ENCODE measurements around the gene TUBGCP2.
A peak's percentile ranks its signal among the peaks of the same experiment; 100 is the strongest.

Gene TUBGCP2, protein sequence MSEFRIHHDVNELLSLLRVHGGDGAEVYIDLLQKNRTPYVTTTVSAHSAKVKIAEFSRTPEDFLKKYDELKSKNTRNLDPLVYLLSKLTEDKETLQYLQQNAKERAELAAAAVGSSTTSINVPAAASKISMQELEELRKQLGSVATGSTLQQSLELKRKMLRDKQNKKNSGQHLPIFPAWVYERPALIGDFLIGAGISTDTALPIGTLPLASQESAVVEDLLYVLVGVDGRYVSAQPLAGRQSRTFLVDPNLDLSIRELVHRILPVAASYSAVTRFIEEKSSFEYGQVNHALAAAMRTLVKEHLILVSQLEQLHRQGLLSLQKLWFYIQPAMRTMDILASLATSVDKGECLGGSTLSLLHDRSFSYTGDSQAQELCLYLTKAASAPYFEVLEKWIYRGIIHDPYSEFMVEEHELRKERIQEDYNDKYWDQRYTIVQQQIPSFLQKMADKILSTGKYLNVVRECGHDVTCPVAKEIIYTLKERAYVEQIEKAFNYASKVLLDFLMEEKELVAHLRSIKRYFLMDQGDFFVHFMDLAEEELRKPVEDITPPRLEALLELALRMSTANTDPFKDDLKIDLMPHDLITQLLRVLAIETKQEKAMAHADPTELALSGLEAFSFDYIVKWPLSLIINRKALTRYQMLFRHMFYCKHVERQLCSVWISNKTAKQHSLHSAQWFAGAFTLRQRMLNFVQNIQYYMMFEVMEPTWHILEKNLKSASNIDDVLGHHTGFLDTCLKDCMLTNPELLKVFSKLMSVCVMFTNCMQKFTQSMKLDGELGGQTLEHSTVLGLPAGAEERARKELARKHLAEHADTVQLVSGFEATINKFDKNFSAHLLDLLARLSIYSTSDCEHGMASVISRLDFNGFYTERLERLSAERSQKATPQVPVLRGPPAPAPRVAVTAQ

DNA sequence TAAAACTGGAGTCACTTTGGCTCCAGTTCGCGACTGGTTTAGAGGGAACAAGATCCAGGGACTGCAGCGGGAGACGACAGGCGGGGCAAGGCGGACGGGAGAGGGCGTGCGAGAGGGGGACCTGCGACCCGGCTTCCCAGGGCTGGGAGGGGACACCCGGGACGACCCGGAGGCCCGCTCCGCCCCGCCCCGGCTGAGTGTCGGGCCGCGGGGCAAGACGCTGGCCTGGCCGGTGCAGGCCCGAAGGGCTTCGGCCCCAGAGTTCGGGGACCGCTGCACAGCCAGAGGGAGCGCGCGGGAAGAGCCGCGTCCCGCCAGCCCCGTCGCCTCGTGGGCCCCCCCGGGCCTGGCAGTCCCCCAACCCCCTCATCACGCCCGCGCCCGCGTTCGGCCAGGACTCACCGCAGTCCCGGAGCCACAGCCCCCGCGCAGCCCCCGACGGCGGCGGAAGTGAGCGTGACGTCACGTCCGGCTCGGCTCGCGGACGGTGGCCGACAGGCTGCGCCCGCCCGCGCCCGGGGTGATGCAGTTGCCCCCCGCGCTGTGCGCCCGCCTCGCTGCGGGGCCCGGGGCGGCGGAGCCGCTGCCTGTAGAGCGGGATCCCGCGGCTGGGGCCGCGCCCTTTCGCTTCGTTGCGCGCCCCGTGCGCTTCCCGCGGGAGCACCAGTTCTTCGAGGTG is at the start of gene TUBGCP2, which contains the start of gene ZNF511:
TUBGCP2 (minus strand) TSS at position 452 of the 679 bp plus-strand sequence. CDS start 5,931 bp downstream, outside the sequence.
ZNF511 (plus strand) TSS at position 494 of the 679 bp plus-strand sequence; CDS start at position 524, 30 bp downstream.
- DNase-seq = peak; percentile 82

DNA sequence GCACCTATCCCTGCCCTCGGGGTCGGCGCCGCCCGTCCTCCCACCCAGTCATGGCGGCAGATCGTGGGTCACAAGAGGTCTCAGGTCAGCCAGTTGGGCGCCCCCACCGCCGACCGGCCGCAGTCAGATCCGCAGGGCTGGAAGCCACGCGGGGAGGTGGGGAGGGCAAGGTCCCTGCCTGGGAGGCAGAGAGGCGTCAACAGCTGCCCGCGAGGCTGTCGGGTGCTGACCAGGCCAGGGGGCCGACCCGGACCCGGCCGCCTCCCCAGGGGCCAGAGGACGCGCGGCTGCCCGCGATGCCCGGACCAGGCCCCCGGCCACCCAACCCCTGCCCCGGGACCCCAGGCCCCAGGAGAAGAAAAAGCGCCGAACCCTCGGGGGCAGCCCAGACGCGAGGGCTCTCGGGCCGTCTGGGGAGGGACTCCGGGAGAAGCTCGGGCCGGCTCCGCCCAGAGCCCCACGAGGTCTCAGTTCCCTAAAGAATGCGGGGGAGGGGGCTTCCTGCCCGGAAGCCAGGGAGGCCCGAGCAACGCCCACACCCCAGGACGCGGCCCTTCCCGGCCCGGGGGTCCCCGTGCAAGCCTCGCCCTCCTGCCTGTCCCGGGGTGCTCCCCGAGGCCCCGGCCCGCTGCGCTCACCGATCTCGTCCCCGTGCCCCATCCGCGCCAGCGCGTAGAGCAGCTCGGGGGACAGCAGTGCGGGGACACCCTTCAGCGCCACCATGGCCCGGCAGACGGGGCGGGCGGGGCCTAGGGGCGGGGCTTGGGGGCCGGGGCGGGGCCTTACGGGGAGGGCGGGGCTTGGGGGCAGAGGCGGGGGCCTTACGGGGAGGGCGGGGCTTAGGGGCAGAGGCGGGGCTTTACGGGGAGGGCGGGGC is 48.9 kb upstream of the TUBGCP2 start, which contains the start of gene FUOM:
FUOM (minus strand) TSS at position 735 of the 877 bp plus-strand sequence; CDS start at position 723, 12 bp downstream.
- peak; percentile 54 for DNase-seq

DNA sequence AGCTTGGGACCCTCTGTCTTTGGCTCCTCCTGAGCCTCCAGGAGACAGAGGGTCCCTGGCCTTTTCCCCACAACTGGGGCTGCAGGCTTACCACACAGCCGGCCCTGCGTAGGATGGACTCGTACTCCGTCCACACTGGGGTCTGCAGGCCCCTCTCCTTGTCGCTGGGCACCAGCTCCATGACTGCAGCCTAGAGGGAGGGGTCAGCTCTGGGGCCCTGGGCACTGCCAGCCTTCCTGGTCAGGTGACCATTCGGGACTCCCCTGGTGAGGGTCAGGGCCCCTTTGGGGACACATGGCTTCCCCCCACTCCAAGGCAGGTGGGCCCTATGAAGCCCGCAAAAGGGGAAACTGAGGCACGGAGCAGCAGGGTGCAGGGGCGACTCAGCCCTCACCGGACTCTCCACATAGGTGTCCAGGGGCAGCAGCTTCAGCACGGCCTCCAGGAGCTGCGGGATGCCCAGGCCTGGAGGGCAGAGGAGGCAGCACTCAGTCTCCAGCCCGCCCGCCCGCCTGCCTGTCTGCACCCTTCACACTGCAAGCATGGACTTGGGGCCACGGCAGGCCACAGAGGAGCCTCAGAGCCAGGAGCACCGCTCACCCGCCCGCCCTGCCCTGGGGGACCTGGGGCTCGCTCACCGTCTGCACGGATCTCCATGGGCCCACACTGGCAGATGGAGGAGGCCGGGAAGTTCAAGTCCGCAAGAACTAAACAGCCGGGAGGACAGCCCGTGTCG is 48.0 kb upstream of the TUBGCP2 start:
- DNase-seq = no peak

DNA sequence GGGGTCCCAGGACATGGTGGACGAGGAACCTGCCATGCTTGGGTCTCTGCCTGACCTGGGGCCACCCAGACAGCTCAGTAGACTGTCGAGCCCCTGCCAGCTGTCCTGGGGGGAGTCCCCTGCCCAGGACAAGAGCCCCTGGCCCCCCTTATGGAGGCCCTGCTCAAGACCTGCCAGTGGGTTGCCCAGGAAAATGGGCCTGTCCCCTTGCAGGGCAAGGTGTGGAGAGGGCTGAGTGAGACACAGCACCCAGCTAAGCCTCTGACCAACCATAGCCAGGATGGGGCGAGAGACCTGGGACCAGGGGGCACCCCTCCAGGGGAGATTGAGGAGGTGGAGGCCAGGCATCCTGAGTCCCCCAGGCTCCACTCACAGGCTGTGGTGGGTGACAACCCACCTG is 47.3 kb upstream of the TUBGCP2 start:
- DNase-seq = no peak

DNA sequence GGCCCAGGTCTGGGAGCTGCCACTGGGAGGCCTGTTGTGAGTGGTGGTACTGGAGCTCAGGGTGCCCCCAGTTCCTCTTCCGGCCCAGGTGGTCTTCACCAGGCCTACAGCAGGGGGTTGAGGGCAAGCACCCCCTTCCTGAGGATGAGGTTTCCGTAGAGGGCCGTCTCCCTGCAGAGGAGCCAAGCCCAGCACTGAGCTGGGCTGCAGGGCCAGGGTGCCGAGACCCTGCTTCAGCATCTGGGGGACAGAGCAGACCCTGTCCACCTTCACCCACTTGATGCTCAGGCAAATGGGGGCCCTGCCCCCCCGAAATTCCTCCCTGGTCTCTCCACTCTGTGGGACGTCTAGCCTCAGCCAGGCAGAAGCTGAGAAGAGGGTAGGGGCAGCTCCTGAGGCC is 46.6 kb upstream of the TUBGCP2 start:
- DNase-seq = no peak

DNA sequence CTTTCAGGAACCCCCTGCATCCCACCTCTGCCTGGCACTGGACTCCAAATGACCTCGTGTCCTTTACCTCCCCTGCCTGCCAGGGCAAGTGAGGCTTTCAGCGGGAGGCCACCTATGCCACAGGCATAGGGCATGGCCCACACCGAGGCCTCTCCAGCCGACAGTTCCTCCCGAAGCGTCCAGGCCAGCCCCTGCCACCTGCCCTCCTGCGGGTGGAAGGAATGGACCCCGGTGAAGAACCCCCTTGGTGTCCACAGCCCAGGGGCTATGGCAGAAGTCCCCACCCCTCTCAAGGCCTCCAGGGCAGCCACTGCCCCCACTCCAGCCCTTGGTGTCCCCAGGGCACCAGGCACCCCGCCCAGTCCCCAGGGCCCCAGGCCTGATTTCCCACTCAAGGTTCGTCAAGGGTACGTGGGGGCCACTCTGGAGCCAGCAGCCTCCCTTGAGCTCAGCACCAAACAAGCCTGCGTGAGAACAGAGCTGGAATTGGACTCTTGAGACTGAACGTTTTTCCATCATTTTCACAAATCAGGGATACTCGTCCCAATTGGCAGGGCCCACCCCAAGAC is 46.1 kb upstream of the TUBGCP2 start:
- DNase-seq = no peak

DNA sequence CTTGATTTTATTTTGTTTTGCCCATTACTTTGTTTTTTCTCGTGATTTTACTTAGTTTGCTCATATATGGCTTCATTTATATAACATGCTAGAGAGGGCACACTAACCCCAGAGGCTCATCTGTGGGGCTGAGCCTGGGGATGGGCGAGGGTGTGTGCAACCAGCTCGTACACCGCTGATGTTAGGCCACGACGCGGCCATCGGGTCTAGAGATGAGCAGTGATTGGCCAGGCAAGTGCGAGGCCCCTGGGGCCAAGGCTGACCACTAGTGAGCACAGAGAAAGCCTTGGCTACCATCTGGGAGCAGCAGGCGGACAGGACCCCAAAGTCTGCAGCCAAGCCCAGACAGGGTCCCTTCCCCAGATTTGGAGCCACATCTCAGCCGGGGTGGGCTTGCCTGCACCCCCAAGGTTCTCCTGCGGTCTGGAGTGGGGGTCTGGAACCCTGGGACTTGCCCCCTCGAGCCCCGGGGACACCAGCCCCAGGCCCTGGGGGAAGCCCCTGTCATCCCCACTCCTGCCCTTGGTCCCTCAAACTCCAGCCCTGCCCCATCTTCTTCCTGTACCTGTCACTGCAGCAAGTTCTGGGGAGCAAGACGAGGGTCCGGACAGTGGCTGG is 45.4 kb upstream of the TUBGCP2 start:
- no peak for DNase-seq

DNA sequence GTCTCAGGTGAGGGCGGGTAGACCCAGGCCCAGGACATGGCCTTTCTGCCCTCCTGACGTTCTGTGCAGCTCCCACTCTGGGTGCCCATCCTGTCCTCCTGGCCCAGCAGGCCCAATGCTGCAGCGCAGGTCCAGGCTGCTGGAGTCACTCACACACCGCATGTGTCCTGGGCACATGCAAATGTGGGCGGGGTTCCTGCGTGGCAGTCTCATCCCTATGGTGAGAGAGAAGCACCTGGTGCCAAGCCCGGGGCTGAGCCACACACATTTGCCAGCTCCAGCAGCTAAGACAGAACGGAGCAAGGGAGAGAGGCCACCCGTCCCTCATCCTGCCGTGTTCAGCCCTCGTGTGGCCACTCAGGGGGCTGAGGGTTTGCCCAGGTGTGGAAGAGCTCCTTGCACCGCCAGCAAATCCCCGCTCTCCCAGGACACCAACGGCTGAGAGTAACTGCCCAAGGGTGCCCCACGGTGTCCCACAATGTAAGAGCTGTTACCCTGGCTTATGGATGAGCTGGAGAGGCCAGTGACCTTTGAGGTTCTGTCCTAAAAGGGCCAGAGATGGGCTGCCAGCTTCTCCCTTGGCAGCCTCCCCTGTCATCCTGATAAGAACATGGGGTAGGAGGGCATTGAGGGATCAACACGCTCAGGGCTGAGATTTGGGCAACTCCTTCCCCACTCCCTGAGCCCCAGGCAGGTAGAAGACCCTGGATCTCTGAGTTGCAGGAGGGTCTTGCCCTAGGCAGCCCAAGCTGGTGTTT is 44.7 kb upstream of the TUBGCP2 start:
- DNase-seq = no peak

DNA sequence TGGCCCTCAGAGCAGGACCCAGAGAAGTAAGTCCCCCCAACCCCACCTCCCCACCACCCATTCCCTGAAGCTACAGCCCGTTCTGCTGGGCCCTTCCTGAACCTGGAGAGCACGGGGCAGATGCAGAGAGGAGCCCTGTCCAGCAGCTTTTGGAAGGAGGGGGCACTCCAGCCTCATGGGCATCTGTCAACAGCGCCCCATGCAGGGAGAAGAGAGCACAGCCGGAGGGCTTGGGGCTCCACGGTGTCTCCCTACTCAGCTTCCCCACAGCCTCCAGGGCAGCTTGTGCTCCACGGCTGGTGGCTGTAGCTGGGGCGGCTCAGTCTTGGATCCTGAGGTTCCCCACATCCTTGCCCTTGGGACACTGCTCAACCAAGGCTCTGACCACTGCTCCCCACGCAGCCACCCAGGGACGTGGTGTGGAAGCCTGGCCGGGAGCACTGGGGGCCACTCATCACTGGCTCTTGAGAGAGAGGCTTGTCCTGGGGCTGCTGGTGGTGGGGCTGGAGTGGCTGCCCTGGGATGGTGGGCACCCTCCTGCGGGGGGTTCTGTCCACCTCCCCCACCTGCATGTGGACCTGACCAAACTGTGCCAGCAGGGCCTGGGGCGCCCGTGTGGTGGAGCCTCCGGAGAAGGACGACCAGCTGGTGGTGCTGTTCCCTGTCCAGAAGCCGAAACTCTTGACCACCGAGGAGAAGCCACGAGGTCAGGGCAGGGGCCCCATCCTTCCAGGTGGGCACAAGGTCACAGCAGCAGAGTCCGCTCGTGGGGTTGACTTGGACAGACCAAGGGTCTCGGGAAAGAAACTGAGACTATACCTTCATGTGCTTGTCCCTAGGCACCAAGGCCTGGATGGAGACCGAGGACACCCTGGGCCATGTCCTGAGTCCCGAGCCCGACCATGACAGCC is 43.0 kb upstream of the TUBGCP2 start:
- DNase-seq = no peak

DNA sequence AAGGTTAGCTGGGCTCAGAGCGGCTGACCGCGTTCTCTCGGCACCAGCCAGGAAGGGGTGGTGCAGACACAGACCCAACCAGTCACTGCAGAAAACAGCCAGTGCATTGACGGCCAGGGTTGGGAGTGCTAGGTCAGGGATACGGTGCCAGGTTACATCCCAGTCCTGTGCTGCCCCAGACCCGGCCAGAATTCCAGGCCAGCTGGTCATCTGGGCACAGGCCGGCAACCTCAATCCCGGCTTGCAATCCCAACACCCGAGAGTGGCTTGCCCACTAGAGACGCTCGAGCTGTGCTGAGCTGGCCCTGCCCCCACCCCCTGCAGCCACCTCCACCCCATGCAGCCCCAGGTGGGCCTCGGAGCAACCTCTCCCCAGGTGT is 42.3 kb upstream of the TUBGCP2 start:
- DNase-seq = no peak

DNA sequence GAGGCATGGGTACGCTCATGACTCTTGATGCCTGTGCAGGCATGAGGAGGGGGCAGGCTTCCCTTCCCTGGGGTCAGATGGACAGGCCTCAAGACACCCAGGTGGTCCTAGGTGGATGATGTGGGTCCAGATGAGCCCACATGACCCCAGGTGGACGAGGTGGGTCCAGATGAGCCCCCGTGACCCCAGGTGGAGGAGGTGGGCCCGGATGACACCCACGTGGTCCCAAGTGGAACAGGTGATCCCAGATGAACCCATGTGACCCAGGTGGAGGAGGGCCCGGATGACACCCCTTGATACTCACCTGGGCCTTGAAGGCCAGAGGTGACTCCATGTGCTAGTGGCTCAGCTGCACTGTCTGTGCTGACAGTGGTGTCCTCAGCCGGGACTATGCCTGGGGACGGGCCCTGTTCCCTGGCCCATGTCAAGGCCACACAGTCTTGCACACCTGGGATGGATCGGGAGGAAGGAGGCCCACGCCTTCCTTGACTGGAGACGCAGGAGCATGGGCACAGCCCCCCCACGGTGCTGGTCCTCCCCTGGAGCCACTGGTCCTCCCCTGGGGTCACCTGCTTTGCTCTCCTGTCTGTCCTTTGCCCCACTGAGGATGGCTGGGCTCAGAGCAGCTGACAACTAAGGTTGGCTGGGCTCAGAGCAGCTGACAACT is 41.7 kb upstream of the TUBGCP2 start:
- DNase-seq = no peak

DNA sequence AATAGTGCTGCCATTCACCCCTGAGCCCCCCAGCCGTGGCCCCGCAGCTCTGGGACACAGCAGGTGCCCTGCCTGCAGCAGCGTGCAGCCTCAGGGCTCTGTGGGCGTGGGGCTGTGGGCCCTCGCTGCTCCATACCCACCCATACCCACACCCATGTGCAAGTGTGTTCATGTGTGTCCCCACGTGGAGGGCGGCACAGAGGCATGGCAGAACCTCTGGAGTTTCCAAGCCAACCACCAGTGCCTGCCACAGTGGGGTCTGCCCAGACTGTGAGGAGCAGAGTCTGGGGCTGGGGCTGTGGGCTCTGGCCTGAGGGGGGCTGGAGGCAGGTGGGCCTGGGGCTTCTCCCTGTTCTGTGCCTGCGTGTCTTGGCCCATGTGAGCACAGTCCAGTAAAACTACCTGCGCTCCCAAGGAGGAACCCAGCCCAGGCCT is 40.9 kb upstream of the TUBGCP2 start:
- no peak for DNase-seq

DNA sequence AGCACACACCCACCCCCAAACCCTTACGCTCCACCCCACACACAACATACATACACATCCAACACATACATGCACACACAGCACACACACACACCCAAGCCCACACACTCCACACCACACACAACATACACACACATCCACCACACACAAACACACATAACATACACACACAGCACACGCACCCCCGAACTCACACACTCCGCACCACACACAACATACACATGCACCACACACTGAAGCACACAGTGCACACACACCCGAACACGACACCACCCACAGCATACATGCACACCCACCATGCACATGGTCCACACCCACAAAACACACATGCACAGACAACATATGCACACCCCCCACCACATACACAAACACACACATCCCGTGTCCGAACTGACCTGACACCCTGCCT is 40.5 kb upstream of the TUBGCP2 start:
- no peak for DNase-seq

DNA sequence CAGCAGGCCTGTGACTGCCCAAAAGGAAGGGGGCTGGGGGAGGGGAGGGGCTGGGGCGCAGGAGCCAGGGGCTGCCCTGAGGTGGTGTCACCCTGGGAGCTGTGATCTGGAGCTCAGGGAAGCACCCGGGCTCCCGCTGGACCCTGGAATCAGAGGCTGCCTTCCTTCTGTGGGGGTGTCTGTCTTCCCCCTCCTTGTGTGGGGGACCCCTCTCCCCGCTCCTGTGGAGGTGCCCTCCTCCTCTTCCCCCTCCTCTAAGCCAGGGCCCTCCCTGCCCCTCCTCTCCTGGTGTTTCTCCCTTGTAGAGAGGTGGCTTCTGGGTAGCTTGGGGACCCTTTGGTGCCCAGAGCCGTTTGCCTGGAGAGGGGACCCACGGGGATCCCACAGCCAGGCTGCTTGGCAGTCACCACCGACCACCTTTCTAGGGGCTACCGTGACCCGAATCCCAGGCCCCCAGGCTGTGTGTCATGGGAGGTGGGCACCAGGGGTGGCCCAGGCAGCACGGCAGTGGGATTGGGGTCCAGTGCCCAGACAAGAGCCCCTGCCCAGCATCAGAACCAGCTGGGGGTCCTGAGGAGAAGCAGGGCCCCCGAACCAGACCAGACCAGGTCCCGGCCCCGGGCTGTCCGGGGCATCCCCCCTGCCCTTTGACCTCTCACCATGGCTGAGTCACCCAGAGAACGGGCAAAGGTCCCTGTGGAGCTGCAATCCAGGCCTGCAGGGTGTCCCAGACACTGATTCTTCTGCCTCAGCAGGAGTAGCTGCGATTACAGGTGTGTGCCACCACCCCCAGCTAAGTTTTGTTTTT is 39.2 kb upstream of the TUBGCP2 start:
- DNase-seq = no peak

DNA sequence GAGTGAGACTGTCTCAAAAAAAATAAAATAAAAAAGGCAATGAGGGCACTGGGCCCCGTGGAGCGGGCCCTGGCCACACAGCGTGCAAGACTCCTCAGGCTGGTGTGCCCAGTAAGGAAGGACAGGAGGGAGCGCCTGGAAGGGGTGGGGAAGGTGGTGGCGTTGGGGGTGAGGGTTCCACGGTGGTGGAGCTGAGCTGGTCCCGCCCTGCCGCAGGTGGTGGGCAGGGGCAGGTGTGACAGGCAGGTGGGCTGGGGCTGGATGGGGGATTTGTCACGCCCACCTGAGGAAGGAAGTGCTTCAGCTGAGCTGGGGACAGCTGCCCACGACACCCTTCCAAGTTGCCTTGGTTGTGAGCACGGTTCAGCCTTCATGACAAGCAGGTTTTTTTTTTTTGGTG is 37.7 kb upstream of the TUBGCP2 start:
- no peak for DNase-seq

DNA sequence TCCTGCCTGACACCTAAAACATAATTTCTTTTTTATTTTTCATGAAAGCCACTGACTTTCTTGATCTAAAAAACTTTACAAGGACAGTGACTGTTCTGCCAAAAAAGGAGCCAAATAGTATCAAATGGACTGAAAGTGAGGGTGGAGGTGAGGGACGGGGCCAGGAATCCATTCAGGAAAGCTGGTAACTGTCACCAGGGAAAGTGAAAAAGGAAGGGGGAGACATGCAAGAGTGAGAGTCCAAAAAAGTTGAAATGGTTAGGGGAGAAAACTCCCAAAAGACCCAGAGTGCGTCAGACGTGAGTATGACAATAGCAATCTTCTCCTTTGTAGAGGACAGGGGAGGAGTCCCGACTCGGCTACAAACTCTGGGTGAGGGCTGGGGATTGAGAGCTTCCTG is 35.6 kb upstream of the TUBGCP2 start:
- no peak for DNase-seq

DNA sequence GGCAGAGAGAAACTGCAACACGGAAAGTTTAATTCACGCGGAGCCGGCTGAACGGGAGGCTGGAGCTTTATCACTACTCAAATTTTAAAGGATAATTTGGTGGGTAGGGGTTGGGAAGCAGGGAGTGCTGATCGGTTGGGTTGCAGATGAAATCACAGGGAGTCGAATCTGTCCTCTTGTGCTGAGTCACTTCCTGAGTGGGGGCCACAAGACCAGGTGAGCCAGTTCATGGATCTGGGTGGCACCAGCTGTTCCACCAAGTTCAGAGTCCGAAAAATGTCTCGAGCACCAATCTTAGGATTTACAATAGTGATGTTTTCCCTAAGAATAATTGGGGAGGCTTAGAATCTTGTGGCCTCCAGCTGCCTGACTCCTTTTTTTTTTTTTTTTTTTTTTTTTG is 34.9 kb upstream of the TUBGCP2 start:
- no peak for DNase-seq

All from activated T-cell treated with anti-CD3 and anti-CD28 coated beads for 4 hours (primary cell).